Neutrophil (primary cell): ENCODE data around the gene MYD88.

ENCODE experiments used
- H3K27ac ChIP-seq: fragments of 200-600 bp; sonication (generic); 2 replicates; pipeline ENCODE4 v1.5.1; 2016; ENCODE audit warnings: mild to moderate bottlenecking, moderate library complexity
- H3K27me3 ChIP-seq: fragments of 200-600 bp; sonication (generic); 2 replicates; pipeline ENCODE4 v1.6.0; 2016; ENCODE audit warnings: mild to moderate bottlenecking
- H3K36me3 ChIP-seq: fragments of 200-600 bp; sonication (generic); 2 replicates; pipeline ENCODE4 v1.5.1; 2017
- H3K4me1 ChIP-seq, 2 experiments: fragments of 200-600 bp in 1 of 2; sonication (generic) in 1 of 2; 1 replicate in 1 of 2; 2 replicates in 1 of 2; pipeline versions ENCODE4 v1.5.1 to v1.6.1; 2013 to 2016; ENCODE audit warnings: low read depth in 1 of 2, low read length in 1 of 2, mild to moderate bottlenecking in 1 of 2, moderate library complexity in 1 of 2; ENCODE audit not compliant: control insufficient read depth in 1 of 2, insufficient read depth in 1 of 2
- H3K4me3 ChIP-seq, 2 experiments: fragments of 200-600 bp in 1 of 2; sonication (generic) in 1 of 2; 1 replicate in 1 of 2; 2 replicates in 1 of 2; pipeline ENCODE4 v1.5.1; 2013 to 2016; ENCODE audit warnings: low read depth in 1 of 2, low read length in 1 of 2, mild to moderate bottlenecking in 1 of 2, moderate library complexity in 1 of 2
- H3K9me3 ChIP-seq: fragments of 200-600 bp; sonication (generic); 2 replicates; pipeline ENCODE4 v1.5.1; 2016
- TF ChIP-seq, protein P1 (sequence below): fragments of 200-600 bp; sonication (generic); IDR thresholded peaks from 2 replicates; pipeline ENCODE4 v1.5.1; 2016; ENCODE audit warnings: antibody characterized with exemption

The MYD88 gene

GRCh38 chr3:38190481-38190881 is 52.0 kb downstream of the MYD88 start:
- Histone ChIP-seq H3K27ac (peak overlapping the region; percentile 63), H3K36me3 (peaks cover 10% of the 10 kb centered on the region), H3K9me3 (no peaks in the 10 kb centered on the region), H3K27me3 (no peaks in the 10 kb centered on the region), H3K4me3 (no peak overlapping the region), H3K4me1 (peaks cover 33 to 34% of the 10 kb centered on the region in 2 experiments)
- TF ChIP-seq, protein P1, sequence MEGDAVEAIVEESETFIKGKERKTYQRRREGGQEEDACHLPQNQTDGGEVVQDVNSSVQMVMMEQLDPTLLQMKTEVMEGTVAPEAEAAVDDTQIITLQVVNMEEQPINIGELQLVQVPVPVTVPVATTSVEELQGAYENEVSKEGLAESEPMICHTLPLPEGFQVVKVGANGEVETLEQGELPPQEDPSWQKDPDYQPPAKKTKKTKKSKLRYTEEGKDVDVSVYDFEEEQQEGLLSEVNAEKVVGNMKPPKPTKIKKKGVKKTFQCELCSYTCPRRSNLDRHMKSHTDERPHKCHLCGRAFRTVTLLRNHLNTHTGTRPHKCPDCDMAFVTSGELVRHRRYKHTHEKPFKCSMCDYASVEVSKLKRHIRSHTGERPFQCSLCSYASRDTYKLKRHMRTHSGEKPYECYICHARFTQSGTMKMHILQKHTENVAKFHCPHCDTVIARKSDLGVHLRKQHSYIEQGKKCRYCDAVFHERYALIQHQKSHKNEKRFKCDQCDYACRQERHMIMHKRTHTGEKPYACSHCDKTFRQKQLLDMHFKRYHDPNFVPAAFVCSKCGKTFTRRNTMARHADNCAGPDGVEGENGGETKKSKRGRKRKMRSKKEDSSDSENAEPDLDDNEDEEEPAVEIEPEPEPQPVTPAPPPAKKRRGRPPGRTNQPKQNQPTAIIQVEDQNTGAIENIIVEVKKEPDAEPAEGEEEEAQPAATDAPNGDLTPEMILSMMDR, result no peak
